ENCODE results near the gene ATF5. TPM values are rescaled to one million over a fixed set of nuclear protein-coding genes. Genes with fewer than 3 reads are reported as not detected.

ATF5 gene
- total and polyA plus RNA-seq, 10 of the 15 experiments (the other 5 are each of a cell fraction or from before 2014, with no cell fraction given): 9.1 to 133 (median 24.0) TPM

- Histone ChIP-seq H2AFZ (ENCODE audit: control insufficient read depth, low read depth, low read length) (no peak overlapping the region), H3K79me2 (ENCODE audit: control insufficient read depth, insufficient read depth, low read length) (peaks cover 73% of the 10 kb centered on the region), H3K4me3 (no peak overlapping the region), H3K27ac (ENCODE audit: control insufficient read depth, insufficient read depth) (peak overlapping the region; percentile 67), H3K4me1 (ENCODE audit: control insufficient read depth, insufficient read depth, low read length) (peaks cover 43% of the 10 kb centered on the region), H4K20me1 (ENCODE audit: control insufficient read depth, insufficient read depth) (no peaks in the 10 kb centered on the region; the same call in 1 of the 2 replicates), H3K9me3 (replicated peaks; ENCODE audit: control insufficient read depth, insufficient read depth, low read length) (no peaks in the 10 kb centered on the region; the same call in 2 of the 3 replicates), H3K27me3 (replicated peaks in 1 of 2; ENCODE audit: control insufficient read depth in 2 of 2, insufficient read depth in 2 of 2, low read length in 1 of 2) (no peaks in the 10 kb centered on the region), H3K9ac (ENCODE audit: control insufficient read depth, insufficient read depth, low read length) (no peak overlapping the region), H3K4me2 (ENCODE audit: control insufficient read depth, insufficient read depth) (no peak overlapping the region), H3K36me3 (ENCODE audit: control insufficient read depth in 2 of 2, insufficient read depth in 2 of 2, low read length in 1 of 2) (peaks cover 28 to 43% of the 10 kb centered on the region in 2 experiments)
- ATAC-seq (peak; percentile 45), FAIRE-seq (peak; percentile 54), DNase-seq (ENCODE audit: low read depth, low spot score) (no peak)
- intact Hi-C loops (cut with micrococcal nuclease; ENCODE audit: unreplicated experiment): no loop called here
- POLR2A ChIA-PET: interaction anchor here (1.4 to 2.8 kb wide), 4 partner anchors 10 to 22 kb away, joined by 10 to 19 read pairs (median 16); partner anchors contain the start of genes ATF5, IL4I1 and NUP62
- in situ Hi-C loops (cut with MboI): no loop called here
- WGBS (ENCODE audit: insufficient coverage, insufficient replicate concordance, low lambda C conversion rate, missing lambda C conversion rate): 51% methylated on average over 21 of the region's 21 CpGs
- RAD21 ChIA-PET (ENCODE audit: unreplicated experiment): interaction anchor here (0.6 to 2.0 kb wide), 3 partner anchors 11 to 69 kb away, joined by 3 to 11 read pairs (median 3); partner anchors contain the start of genes ATF5 and NUP62
- SMC1A ChIA-PET (ENCODE audit: uncharacterized antibody, unreplicated experiment): interaction anchor here (1.1 to 3.7 kb wide), 4 partner anchors 8 to 20 kb away, joined by 3 to 20 read pairs (median 5); partner anchors contain the start of genes ATF5, IL4I1 and NUP62
- CTCF ChIA-PET: interaction anchor here (0.7 to 3.7 kb wide), 5 partner anchors 9 to 47 kb away, joined by 3 to 19 read pairs (median 3); partner anchors contain the start of gene ATF5
- no TSS peak for BruUV-seq (replicated peaks)
- TF ChIP-seq IKZF2 (IDR thresholded peaks at IDR 0.05) (peak; percentile 75 to 80), BCL11A (IDR thresholded peaks at IDR 0.05; ENCODE audit: low read depth, low read length) (0 out of 2 replicates have a peak, but pooled peaks have one; percentile 51), CREM (IDR thresholded peaks at IDR 0.05; ENCODE audit: low read depth) (0 out of 2 replicates have a peak, but pooled peaks have one; percentile 34), RB1 (IDR thresholded peaks at IDR 0.05; ENCODE audit: borderline replicate concordance) (no peak), CTCF (IDR thresholded peaks at IDR 0.05 in 2 of 3, conservative IDR thresholded peaks at IDR 0.05 in 1 of 3; ENCODE audit: control insufficient read depth in 2 of 3, extremely low read depth in 1 of 3, insufficient read depth in 1 of 3, low read depth in 3 of 3, low read length in 3 of 3) (peak; percentile 17 to 46 (median 28); a peak in 2 of 6 replicates), FOXK2 (IDR thresholded peaks at IDR 0.05) (no peak), DPF2 (IDR thresholded peaks at IDR 0.05) (peak; percentile 82), MYB (IDR thresholded peaks at IDR 0.05; ENCODE audit: borderline replicate concordance, low read depth, low read length) (no peak), PKNOX1 (IDR thresholded peaks at IDR 0.05) (0 out of 2 replicates have a peak, but pooled peaks have one; percentile 24), IKZF1 (conservative IDR thresholded peaks at IDR 0.05) (peak; percentile 91), SPI1 (IDR thresholded peaks at IDR 0.05; ENCODE audit: borderline replicate concordance, insufficient read depth, low read depth, low read length) (peak; percentile 97), RELB (IDR thresholded peaks at IDR 0.05; ENCODE audit: low read depth) (peak; percentile 51; the same call in 1 of the 2 replicates), GATAD2B (conservative IDR thresholded peaks at IDR 0.05; ENCODE audit: low read depth) (peak; percentile 66; the same call in 1 of the 2 replicates), NR2F1 (conservative IDR thresholded peaks at IDR 0.05) (peak; percentile 22; the same call in 1 of the 2 replicates), USF2 (IDR thresholded peaks at IDR 0.05; ENCODE audit: borderline replicate concordance, low read depth, low read length) (no peak), HDGF (IDR thresholded peaks at IDR 0.05) (0 out of 2 replicates have a peak, but pooled peaks have one; percentile 13)
These were observed 11.9 kb upstream of the ATF5 start for GRCh38 chr19:49916839-49917733.
